HFF-Myc (cell line): Measurements from ENCODE around the gene DRAXIN.

Experiments
- DNase-seq: peaks from one replicate; pipeline ENCODE4 v3.0.0-alpha.2; 2011; ENCODE audit warnings: low read depth; ENCODE audit errors: extremely low read depth
- H3K4me3 ChIP-seq: replicated peaks from 2 replicates; pipeline ENCODE4 v1.5.1; 2011; ENCODE audit warnings: low read depth, mild to moderate bottlenecking, control low read depth, low read length
- TF ChIP-seq, protein P1 (sequence below): IDR thresholded peaks from 2 replicates; pipeline ENCODE4 v1.5.1; 2012; ENCODE audit warnings: mild to moderate bottlenecking, low read depth, low read length, control low read depth; ENCODE audit errors: missing control alignments

Gene DRAXIN

DNA sequence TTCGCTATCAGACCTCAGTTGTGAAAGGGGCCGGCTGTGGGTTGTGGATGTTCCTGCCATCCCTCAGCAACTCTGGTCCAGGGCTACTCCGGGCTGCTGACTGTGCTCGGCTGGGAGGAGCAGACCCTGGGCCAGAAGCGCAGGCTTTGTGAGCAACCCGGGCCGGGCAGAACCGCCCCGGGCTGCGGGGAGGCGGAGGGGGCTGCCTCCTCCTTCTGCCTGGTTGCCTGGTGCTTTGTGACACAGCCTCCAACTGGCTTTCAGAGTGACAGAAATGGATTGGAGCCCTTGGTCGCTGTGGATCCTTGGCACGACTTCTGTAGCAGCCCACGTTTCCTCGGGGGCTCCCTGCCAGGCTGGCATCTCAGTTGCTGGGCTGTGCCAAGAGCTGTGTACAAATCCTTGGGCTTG is 10.0 kb downstream of the DRAXIN start:
- DNase-seq = no peak
- TF ChIP-seq, protein P1, sequence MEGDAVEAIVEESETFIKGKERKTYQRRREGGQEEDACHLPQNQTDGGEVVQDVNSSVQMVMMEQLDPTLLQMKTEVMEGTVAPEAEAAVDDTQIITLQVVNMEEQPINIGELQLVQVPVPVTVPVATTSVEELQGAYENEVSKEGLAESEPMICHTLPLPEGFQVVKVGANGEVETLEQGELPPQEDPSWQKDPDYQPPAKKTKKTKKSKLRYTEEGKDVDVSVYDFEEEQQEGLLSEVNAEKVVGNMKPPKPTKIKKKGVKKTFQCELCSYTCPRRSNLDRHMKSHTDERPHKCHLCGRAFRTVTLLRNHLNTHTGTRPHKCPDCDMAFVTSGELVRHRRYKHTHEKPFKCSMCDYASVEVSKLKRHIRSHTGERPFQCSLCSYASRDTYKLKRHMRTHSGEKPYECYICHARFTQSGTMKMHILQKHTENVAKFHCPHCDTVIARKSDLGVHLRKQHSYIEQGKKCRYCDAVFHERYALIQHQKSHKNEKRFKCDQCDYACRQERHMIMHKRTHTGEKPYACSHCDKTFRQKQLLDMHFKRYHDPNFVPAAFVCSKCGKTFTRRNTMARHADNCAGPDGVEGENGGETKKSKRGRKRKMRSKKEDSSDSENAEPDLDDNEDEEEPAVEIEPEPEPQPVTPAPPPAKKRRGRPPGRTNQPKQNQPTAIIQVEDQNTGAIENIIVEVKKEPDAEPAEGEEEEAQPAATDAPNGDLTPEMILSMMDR = no peak
- H3K4me3 ChIP-seq = no peak overlapping the region

DNA sequence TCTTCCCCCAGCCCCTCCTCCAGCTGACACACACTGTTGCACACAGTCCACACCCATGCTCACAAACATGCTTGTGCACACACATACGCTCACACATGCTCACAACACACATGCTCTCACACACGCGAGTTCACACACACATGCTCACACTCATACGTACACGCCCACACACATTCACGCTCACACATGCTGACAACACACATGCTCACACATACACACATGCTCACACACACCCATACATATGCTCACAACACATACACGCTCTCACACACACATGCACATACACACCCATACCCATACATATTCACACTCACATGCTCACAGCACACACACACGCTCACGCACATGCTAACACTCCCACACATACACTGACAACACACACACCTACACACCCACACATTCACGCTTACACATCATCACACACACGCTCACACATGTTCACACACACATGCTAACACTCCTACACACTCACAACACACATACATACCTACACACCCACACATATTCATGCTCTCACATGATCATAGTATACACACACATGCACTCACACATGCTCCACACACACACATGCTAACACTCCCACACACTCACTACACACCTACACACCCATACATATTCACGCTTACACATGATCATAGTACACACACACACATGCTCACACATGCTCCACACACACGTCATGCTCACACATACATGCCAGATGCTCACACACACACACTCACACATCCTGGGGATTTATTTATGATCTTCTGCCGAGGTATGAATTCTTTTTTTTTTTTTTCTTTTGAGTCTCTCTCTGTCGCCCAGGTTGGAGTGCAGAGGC is 10.7 kb downstream of the DRAXIN start:
- H3K4me3 ChIP-seq = no peak overlapping the region
- TF ChIP-seq, protein P1 = no peak

DNA sequence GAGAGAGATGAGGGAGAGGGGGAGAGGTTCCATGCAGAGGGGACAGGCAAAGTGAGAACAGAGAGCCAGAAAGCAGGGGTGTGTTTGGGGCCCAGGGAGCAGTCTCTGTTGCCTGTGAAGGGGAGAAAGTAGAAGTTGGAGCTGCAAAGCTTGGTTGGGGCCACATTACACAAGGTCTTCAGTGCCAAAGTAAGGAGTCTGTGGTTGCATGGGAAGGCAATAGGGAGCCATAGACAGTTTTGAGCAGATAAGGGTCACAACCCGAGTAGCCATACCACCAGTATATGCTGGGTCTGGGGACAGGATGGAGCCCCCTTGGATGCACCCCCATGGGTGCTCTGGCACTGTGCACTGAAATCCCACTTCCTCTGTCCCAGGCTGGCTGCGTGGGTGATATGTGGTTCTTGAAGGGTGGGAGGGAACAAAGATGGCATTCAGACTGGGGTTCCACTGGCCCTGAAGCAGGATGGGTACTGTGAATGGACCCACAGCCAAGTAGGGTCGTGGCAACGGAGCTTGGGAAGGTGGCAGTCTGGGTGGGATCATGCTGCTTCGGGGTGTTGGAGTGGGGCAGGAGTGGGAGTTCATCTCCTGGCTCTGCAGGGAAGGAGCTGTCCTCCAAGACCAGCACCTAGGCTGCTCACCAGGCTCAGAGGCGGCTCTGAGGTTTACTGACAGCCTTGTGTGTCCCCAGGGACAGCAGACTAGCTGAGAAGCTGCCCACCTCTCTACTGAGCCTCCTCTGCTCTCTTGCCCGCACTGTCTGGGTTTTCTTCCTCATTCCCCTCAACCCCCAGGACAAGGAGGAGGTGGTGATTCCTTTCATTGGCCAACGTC is 12.1 kb downstream of the DRAXIN start:
- no peak overlapping the region for H3K4me3 ChIP-seq
- no peak for DNase-seq

More for the DNA sequence above, 10.7 kb downstream of the DRAXIN start:
- no peak for DNase-seq

DNA sequence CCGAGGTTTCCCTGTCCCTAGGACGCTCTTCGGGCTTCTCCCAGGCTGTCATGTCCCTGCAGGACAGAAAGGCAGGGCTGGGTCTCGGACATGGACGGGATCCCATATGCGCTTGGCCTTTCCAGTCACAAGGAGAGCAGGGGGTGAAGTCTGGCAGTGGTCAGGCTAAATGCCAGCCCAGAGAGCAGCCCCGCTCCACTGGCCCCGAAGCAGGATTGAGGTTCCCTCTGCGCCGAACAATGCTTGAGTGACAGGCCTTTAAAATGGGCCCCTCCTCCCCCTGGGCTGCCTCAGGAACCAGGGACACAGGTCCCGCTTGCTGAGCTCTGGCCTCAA is 12.7 kb downstream of the DRAXIN start:
- no peak overlapping the region for H3K4me3 ChIP-seq
- TF ChIP-seq, protein P1 = no peak
- DNase-seq = no peak

More for the DNA sequence above, 12.1 kb downstream of the DRAXIN start:
- TF ChIP-seq, protein P1 = no peak

- no peak for DNase-seq
- no peak overlapping the region for H3K4me3 ChIP-seq
- TF ChIP-seq, protein P1 = no peak
These were observed 13.4 kb downstream of the DRAXIN start for GRCh38 chr1:11704691-11705475.

GRCh38 chr1:11705596-11705995 is 14.1 kb downstream of the DRAXIN start:
- TF ChIP-seq, protein P1 = no peak
- no peak overlapping the region for H3K4me3 ChIP-seq
- DNase-seq = no peak
